T-cell (primary cell): ENCODE results near the gene HAVCR1. TPM values are rescaled to one million over a fixed set of nuclear protein-coding genes. Genes with fewer than 3 reads are reported as not detected.

Experiments
- ATAC-seq, 4 experiments: fragments of 200-7000 bp in 3 of 4; fragments of 150-1000 bp in 1 of 4; cut with Tn5 transposase; replicated peaks in 1 of 4; 1 replicate in 3 of 4; 2 replicates in 1 of 4; pipeline ENCODE4 v1.10.0; 2021; ENCODE audit warnings: moderate library complexity in 3 of 4, mild to moderate bottlenecking in 2 of 4, moderate number of reproducible peaks in 1 of 4
- CTCF ChIA-PET, 2 donors: fragments of 300-600 bp; sonication (Branson Sonifier 250); formaldehyde crosslinking; loops; one replicate each; lab custom pipeline; 2022; ENCODE audit warnings: antibody characterized with exemption in 2 of 2; lab: Charles Lee
- POLR2A ChIA-PET, 2 donors: fragments of 300-600 bp; sonication (Branson Sonifier 250); formaldehyde crosslinking; loops; one replicate each; lab custom pipeline; 2022; ENCODE audit warnings: antibody characterized with exemption in 2 of 2; lab: Charles Lee
- DNase-seq, 35 experiments: peaks; one replicate each; pipeline versions ENCODE4 v3.0.0 to v3.0.0-alpha.2; 2013 to 2023
- H3K27ac ChIP-seq: one replicate; pipeline ENCODE4 v1.5.1; 2013; ENCODE audit warnings: low read length
- H3K27me3 ChIP-seq, 2 experiments: replicated peaks in 1 of 2; 1 replicate in 1 of 2; 2 replicates in 1 of 2; pipeline versions ENCODE4 v1.6.1 to v1.7.0; 2013; ENCODE audit warnings: low read length in 1 of 2, mixed read lengths in 1 of 2; ENCODE audit not compliant: control insufficient read depth in 2 of 2, insufficient read depth in 2 of 2; ENCODE audit errors: extremely low read depth in 1 of 2
- H3K36me3 ChIP-seq, 2 donors: 1 replicate in 1 of 2; 2 replicates in 1 of 2; pipeline versions ENCODE4 v1.6.1 to v1.7.0; 2013; ENCODE audit warnings: low read length in 1 of 2; ENCODE audit not compliant: control insufficient read depth in 2 of 2, insufficient read depth in 1 of 2; ENCODE audit errors: extremely low read depth in 1 of 2
- H3K4me1 ChIP-seq, 2 experiments: 1 replicate in 1 of 2; 2 replicates in 1 of 2; pipeline versions ENCODE4 v1.6.1 to v1.7.0; 2013; ENCODE audit warnings: low read length in 2 of 2, mixed read lengths in 1 of 2; ENCODE audit not compliant: insufficient read depth in 2 of 2, control insufficient read depth in 1 of 2; ENCODE audit errors: extremely low read depth in 1 of 2
- H3K4me3 ChIP-seq, 2 donors: 1 replicate in 1 of 2; 2 replicates in 1 of 2; pipeline versions ENCODE4 v1.5.1 to v1.7.0; 2013; ENCODE audit warnings: mild to moderate bottlenecking in 2 of 2, low read length in 1 of 2, moderate library complexity in 1 of 2; ENCODE audit not compliant: control insufficient read depth in 1 of 2; ENCODE audit errors: extremely low read depth in 1 of 2
- H3K9me3 ChIP-seq: 2 replicates; pipeline ENCODE4 v1.7.0; 2013
- H3K27ac Mint-ChIP-seq, 2 donors: one replicate each; pipeline ENCODE4 v1.8.0; 2020 to 2021; ENCODE audit warnings: mild to moderate bottlenecking in 2 of 2, mixed read lengths in 2 of 2
- H3K27me3 Mint-ChIP-seq, 2 donors: one replicate each; pipeline ENCODE4 v1.8.0; 2021 to 2022; ENCODE audit warnings: mixed read lengths in 2 of 2
- H3K36me3 Mint-ChIP-seq: one replicate; pipeline ENCODE4 v1.8.0; 2021; ENCODE audit warnings: mixed read lengths
- H3K4me1 Mint-ChIP-seq, 3 donors: one replicate each; pipeline ENCODE4 v1.8.0; 2020 to 2022; ENCODE audit warnings: mixed read lengths in 3 of 3, mild to moderate bottlenecking in 1 of 3
- H3K4me3 Mint-ChIP-seq, 3 donors: one replicate each; pipeline ENCODE4 v1.8.0; 2020 to 2022; ENCODE audit warnings: mild to moderate bottlenecking in 3 of 3, mixed read lengths in 3 of 3, moderate library complexity in 3 of 3
- H3K9me3 Mint-ChIP-seq, 3 donors: one replicate each; pipeline ENCODE4 v1.8.0; 2020 to 2022; ENCODE audit warnings: mixed read lengths in 3 of 3
- WGBS: methylation state at CpG from one replicate; pipeline ENCODE4 v1.1.5; 2013; ENCODE audit warnings: missing lambda C conversion rate; ENCODE audit not compliant: insufficient coverage; 5-methylcytosine and 5-hydroxymethylcytosine counted together
- total RNA-seq, 35 experiments: library from RNA in 6 of 35; stranded (reverse) in 6 of 35; fragments of 120-200 nt in 1 of 35; gene quantifications; one replicate each; pipeline versions ENCODE4 v1.2.1 to v1.2.4 and lab custom pipeline; 2013 to 2026

The HAVCR1 gene
- total RNA-seq, 5 donors from 2014 or later (not counting 1 experiment from before 2014, with no cell fraction given): 3.3 to 5.8 (median 5.4) TPM

- no peaks in the 10 kb centered on the region for H3K36me3 ChIP-seq
- ChIA-PET POLR2A (no interaction called here), CTCF (no interaction called here)
- Mint-ChIP-seq H3K9me3 (no peaks in the 10 kb centered on the region), H3K36me3 (no peaks in the 10 kb centered on the region), H3K27me3 (no peaks in the 10 kb centered on the region), H3K27ac (no peak overlapping the region), H3K4me3 (no peak overlapping the region), H3K4me1 (peaks cover 4 to 11% (median 6%) of the 10 kb centered on the region in 3 donors)
- 100% methylated on average over 4 of the region's 5 CpGs for WGBS
- no peaks in the 10 kb centered on the region for H3K27me3 ChIP-seq
- no peak for ATAC-seq
- H3K4me3 ChIP-seq: no peak overlapping the region
- H3K9me3 ChIP-seq: no peaks in the 10 kb centered on the region
- H3K4me1 ChIP-seq: no peaks in the 10 kb centered on the region
- no peak for DNase-seq
- H3K27ac ChIP-seq: no peak overlapping the region
These were observed 9.9 kb upstream of the HAVCR1 start for GRCh38 chr5:157068785-157069184.

- WGBS: 92% methylated on average over 4 of the region's 5 CpGs
- no peak overlapping the region for H3K27ac Mint-ChIP-seq
- no peaks in the 10 kb centered on the region for H3K36me3 ChIP-seq
- H3K27me3 ChIP-seq: no peaks in the 10 kb centered on the region
- no peaks in the 10 kb centered on the region for H3K27me3 Mint-ChIP-seq
- ATAC-seq (no peak), DNase-seq (no peak)
- H3K4me1 ChIP-seq: no peaks in the 10 kb centered on the region
- no peaks in the 10 kb centered on the region for H3K9me3 ChIP-seq
- no peaks in the 10 kb centered on the region for H3K9me3 Mint-ChIP-seq
- H3K4me3 ChIP-seq: no peak overlapping the region
- ChIA-PET POLR2A (no interaction called here), CTCF (no interaction called here)
- H3K36me3 Mint-ChIP-seq: no peaks in the 10 kb centered on the region
- peaks cover 4 to 11% (median 6%) of the 10 kb centered on the region in 3 donors for H3K4me1 Mint-ChIP-seq
- no peak overlapping the region for H3K27ac ChIP-seq
- no peak overlapping the region for H3K4me3 Mint-ChIP-seq
These were observed 9.4 kb upstream of the HAVCR1 start for GRCh38 chr5:157068339-157068738.

GRCh38 chr5:157067005-157067404 is 8.1 kb upstream of the HAVCR1 start:
- Mint-ChIP-seq H3K36me3 (no peaks in the 10 kb centered on the region), H3K9me3 (no peaks in the 10 kb centered on the region), H3K4me3 (no peak overlapping the region), H3K4me1 (peaks cover 0 to 11% (median 4%) of the 10 kb centered on the region in 3 donors), H3K27me3 (no peaks in the 10 kb centered on the region), H3K27ac (peak overlapping the region in 1 of 2 donors; percentile 19)
- ChIA-PET CTCF (no interaction called here), POLR2A (no interaction called here)
- Histone ChIP-seq H3K27me3 (no peaks in the 10 kb centered on the region), H3K9me3 (no peaks in the 10 kb centered on the region), H3K27ac (no peak overlapping the region), H3K4me1 (no peaks in the 10 kb centered on the region), H3K36me3 (no peaks in the 10 kb centered on the region), H3K4me3 (no peak overlapping the region)
- ATAC-seq: no peak
- 50% methylated on average over 2 of the region's 2 CpGs for WGBS
- no peak for DNase-seq

GRCh38 chr5:157066080-157066479 is 7.2 kb upstream of the HAVCR1 start:
- Histone ChIP-seq H3K27ac (no peak overlapping the region), H3K27me3 (no peaks in the 10 kb centered on the region), H3K36me3 (no peaks in the 10 kb centered on the region), H3K9me3 (no peaks in the 10 kb centered on the region), H3K4me3 (no peak overlapping the region), H3K4me1 (no peaks in the 10 kb centered on the region)
- no peaks in the 10 kb centered on the region for H3K27me3 Mint-ChIP-seq
- no peaks in the 10 kb centered on the region for H3K36me3 Mint-ChIP-seq
- DNase-seq (no peak), ATAC-seq (no peak)
- ChIA-PET CTCF (no interaction called here), POLR2A (interaction anchor here in 1 of 2 donors (0.6 kb wide), 1 partner anchor 17 kb away, joined by 3 read pairs; no protein-coding TSS in a partner anchor)
- 67% methylated on average over 1 of the region's 2 CpGs for WGBS
- no peak overlapping the region for H3K4me3 Mint-ChIP-seq
- H3K4me1 Mint-ChIP-seq: peaks cover 0 to 11% (median 4%) of the 10 kb centered on the region in 3 donors
- no peak overlapping the region for H3K27ac Mint-ChIP-seq
- H3K9me3 Mint-ChIP-seq: no peaks in the 10 kb centered on the region

GRCh38 chr5:157063776-157064430 is 5.0 kb upstream of the HAVCR1 start:
- CTCF ChIA-PET: no interaction called here
- 100% methylated on average over 1 of the region's 4 CpGs for WGBS
- ATAC-seq: no peak
- Histone ChIP-seq H3K4me1 (no peaks in the 10 kb centered on the region), H3K36me3 (no peaks in the 10 kb centered on the region), H3K27ac (no peak overlapping the region), H3K9me3 (no peaks in the 10 kb centered on the region), H3K27me3 (no peaks in the 10 kb centered on the region), H3K4me3 (no peak overlapping the region)
- Mint-ChIP-seq H3K27me3 (no peaks in the 10 kb centered on the region), H3K9me3 (no peaks in the 10 kb centered on the region), H3K36me3 (no peaks in the 10 kb centered on the region), H3K4me3 (no peak overlapping the region), H3K4me1 (peaks cover 0 to 11% (median 4%) of the 10 kb centered on the region in 3 donors), H3K27ac (no peak overlapping the region)
- DNase-seq: no peak
- POLR2A ChIA-PET: no interaction called here

GRCh38 chr5:157059891-157060290 is 975 bp upstream of the HAVCR1 start:
- H3K9me3 Mint-ChIP-seq: no peaks in the 10 kb centered on the region
- POLR2A ChIA-PET: no interaction called here
- no peak for ATAC-seq
- WGBS: no CpG with 5 or more reads among the region's 3 CpGs
- H3K27me3 Mint-ChIP-seq: no peaks in the 10 kb centered on the region
- Histone ChIP-seq H3K9me3 (no peaks in the 10 kb centered on the region), H3K4me1 (no peaks in the 10 kb centered on the region), H3K27ac (no peak overlapping the region), H3K4me3 (no peak overlapping the region), H3K36me3 (no peaks in the 10 kb centered on the region), H3K27me3 (no peaks in the 10 kb centered on the region)
- no peak overlapping the region for H3K27ac Mint-ChIP-seq
- no peaks in the 10 kb centered on the region for H3K4me1 Mint-ChIP-seq
- no peaks in the 10 kb centered on the region for H3K36me3 Mint-ChIP-seq
- DNase-seq: no peak
- no peak overlapping the region for H3K4me3 Mint-ChIP-seq
- CTCF ChIA-PET: no interaction called here
